Colonic mucosa (tissue), 4 donors: ENCODE results near the gene RPS3. TPM values are rescaled to one million over a fixed set of nuclear protein-coding genes. Genes with fewer than 3 reads are reported as not detected.

Source experiments
- DNase-seq: peaks from one replicate; pipeline ENCODE4 v3.0.0-alpha.2; 2020
- H3K27ac ChIP-seq: fragments of 200-600 bp; one replicate; pipeline ENCODE4 v1.8.0; 2021
- H3K27me3 ChIP-seq: fragments of 200-600 bp; one replicate; pipeline ENCODE4 v1.8.0; 2021
- H3K36me3 ChIP-seq: fragments of 200-600 bp; one replicate; pipeline ENCODE4 v1.8.0; 2021
- H3K4me1 ChIP-seq: fragments of 200-600 bp; one replicate; pipeline ENCODE4 v1.8.0; 2021; ENCODE audit warnings: mild to moderate bottlenecking
- H3K4me3 ChIP-seq: fragments of 200-600 bp; one replicate; pipeline ENCODE4 v1.8.0; 2021
- H3K9ac ChIP-seq, 2 donors: one replicate each; pipeline ENCODE4 v1.7.0; 2013; ENCODE audit warnings: control low read depth in 2 of 2, low read depth in 2 of 2, low read length in 2 of 2
- H3K9me3 ChIP-seq: fragments of 200-600 bp; one replicate; pipeline ENCODE4 v1.8.0; 2021
- intact Hi-C: fragments of 100-400 bp; cut with DNase I; formaldehyde crosslinking; loops from one replicate; pipeline ENCODE4 v1.14.1; 2022
- total RNA-seq, 2 donors: library from RNA; stranded (reverse); fragmentation: NEBNext Ultra II Directional in 1 of 2; extraction: Animal tissue kit (Norgen Biotek cat#: 25700) in 1 of 2; gene quantifications; one replicate each; pipeline ENCODE4 v1.2.1, GENCODE V29; 2021
- TF ChIP-seq, protein P1 (sequence below): fragments of 200-600 bp; IDR thresholded peaks from one replicate; pipeline ENCODE4 v1.8.0; 2022; ENCODE audit warnings: antibody characterized with exemption, mild to moderate bottlenecking
- donor health status: healthy.
- donor health status: DM: no; HTN: no; CAD: no.
- donor health status: DM: no; HTN: no; CAD: no.

RPS3 gene
- total RNA-seq, 2 donors from 2014 or later = 2,133 to 2,596 TPM

DNA sequence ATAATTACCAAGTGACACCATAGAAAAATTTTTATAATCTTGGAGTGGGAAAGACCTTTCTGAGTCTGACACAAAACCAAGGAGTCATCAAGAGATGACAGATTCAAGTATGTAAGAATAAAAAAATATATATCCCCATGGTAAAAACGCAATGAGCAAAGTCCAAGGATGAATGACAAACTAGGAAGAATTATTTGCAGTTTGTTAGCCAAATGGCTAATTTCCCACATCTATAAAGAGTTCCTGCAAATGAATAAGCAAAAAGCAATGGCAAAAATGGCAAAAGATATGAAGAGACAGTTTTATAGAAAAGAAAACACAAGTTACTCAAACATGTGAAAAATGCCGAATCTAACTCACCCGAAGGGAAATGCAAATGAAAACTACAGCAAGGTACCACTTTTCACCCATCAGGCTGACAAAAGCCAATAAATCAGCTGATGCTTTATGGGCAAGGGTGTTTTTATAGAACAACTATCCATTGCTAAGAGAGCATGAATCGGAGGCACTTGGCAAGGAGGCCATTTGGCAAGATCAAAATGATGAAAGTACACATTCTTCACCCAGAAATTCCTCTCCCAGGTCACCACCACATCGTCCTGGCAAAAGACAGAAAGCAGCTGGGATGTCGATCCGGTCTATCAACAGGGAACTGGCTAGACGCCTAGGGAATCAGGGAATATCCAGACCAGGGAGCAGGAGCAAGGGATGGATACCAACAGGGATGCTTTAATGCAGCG is 54.8 kb downstream of the RPS3 start:
- no peaks in the 10 kb centered on the region for H3K27me3 ChIP-seq
- no peak for DNase-seq
- no peaks in the 10 kb centered on the region for H3K9me3 ChIP-seq
- intact Hi-C loops = no loop called here
- H3K36me3 ChIP-seq = no peaks in the 10 kb centered on the region
- no peaks in the 10 kb centered on the region for H3K4me1 ChIP-seq
- no peak overlapping the region for H3K4me3 ChIP-seq
- TF ChIP-seq, protein P1, sequence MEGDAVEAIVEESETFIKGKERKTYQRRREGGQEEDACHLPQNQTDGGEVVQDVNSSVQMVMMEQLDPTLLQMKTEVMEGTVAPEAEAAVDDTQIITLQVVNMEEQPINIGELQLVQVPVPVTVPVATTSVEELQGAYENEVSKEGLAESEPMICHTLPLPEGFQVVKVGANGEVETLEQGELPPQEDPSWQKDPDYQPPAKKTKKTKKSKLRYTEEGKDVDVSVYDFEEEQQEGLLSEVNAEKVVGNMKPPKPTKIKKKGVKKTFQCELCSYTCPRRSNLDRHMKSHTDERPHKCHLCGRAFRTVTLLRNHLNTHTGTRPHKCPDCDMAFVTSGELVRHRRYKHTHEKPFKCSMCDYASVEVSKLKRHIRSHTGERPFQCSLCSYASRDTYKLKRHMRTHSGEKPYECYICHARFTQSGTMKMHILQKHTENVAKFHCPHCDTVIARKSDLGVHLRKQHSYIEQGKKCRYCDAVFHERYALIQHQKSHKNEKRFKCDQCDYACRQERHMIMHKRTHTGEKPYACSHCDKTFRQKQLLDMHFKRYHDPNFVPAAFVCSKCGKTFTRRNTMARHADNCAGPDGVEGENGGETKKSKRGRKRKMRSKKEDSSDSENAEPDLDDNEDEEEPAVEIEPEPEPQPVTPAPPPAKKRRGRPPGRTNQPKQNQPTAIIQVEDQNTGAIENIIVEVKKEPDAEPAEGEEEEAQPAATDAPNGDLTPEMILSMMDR = no peak
- H3K27ac ChIP-seq = no peak overlapping the region
- H3K9ac ChIP-seq = no peak overlapping the region

DNA sequence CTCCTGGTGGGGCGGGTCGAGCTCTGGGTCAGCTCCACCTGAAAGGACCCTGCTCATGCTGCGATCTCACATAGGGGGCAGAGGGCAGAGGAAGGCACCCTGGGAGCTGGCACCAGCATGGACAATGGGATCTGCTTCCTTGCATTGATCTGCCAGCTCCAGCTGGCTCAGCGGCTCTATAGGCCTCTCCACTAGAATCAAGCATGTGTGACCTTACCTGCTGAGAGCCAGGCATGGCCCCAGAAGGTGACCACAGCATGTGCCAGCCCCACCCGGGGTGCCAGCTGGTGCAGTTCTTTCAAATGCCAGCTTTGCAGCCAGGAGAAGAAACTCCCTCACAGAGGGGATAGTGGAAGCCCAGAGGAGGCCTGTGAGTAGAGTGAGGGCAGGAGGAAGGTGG is 55.7 kb downstream of the RPS3 start:
- H3K9ac ChIP-seq = no peak overlapping the region
- TF ChIP-seq, protein P1 = no peak

More for the DNA sequence above, 55.7 kb downstream of the RPS3 start:
- Histone ChIP-seq H3K4me3 (no peak overlapping the region), H3K4me1 (no peaks in the 10 kb centered on the region), H3K27me3 (no peaks in the 10 kb centered on the region), H3K9me3 (no peaks in the 10 kb centered on the region), H3K27ac (no peak overlapping the region), H3K36me3 (no peaks in the 10 kb centered on the region)
- no peak for DNase-seq
- intact Hi-C loops = no loop called here

Other genes with a start within 250 kb of the RPS3 start
- gene SLCO2B1, start 248.4 kb upstream of the RPS3 start, total RNA-seq = 10 to 100 TPM; 37.6 to 50.3 TPM
- under 1 TPM; 0.11 to 0.15 TPM for gene TPBGL, start 158.7 kb upstream of the RPS3 start, total RNA-seq
- 10 to 100 TPM; 70.3 to 73.4 TPM for gene ARRB1, start 47.9 kb upstream of the RPS3 start, total RNA-seq
- gene KLHL35, start 33.7 kb downstream of the RPS3 start, total RNA-seq = under 1 TPM; 0.50 to 0.67 TPM
- 1 to 10 TPM; 2.6 to 4.1 TPM for gene GDPD5, start 126.4 kb downstream of the RPS3 start, total RNA-seq
- gene SERPINH1, start 162.7 kb downstream of the RPS3 start, total RNA-seq = 100 to 1,000 TPM in 1 of 2 donors, 10 to 100 TPM in 1; 66.3 to 136 TPM